Measurements from ENCODE around the gene PCDH17.

The PCDH17 gene

DNA sequence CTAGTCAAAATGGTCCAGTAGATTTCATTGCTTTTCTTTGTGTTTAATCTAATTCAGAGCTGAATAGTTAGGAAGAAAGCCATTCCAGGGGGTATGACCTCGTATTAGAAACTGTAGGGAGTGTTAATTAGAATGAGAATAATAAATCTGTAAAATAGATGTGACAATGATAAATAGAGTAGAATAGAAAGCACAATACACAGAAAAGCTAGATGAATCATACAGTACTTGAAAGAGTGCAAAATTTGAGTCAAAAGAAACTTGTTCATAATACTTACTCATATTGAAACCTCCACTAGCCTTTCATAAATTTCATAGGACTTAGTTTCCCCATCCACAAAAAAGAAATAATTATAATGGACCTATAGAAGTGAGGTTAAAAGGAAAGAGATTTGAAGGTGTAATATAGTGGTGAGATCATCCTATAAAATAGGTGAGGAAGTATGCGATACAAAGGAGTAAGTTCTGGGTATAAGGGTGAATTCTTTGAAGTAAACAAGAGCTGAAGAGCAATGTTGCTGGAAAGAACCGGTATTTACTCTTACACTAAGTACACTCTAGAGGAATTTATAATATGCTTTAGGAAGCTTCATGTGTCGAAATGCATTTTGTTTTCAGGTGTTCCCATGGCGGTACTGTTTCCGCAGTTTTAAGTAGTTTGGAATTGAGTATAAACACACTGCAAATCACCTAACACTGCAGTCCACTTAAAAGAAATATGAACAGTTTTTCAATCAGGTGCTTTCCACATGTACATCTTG is 21.9 kb downstream of the PCDH17 start:
- no peak overlapping the region for H3K4me3 ChIP-seq (ENCODE audit: low read depth, low read length)
- TF ChIP-seq, protein P1, sequence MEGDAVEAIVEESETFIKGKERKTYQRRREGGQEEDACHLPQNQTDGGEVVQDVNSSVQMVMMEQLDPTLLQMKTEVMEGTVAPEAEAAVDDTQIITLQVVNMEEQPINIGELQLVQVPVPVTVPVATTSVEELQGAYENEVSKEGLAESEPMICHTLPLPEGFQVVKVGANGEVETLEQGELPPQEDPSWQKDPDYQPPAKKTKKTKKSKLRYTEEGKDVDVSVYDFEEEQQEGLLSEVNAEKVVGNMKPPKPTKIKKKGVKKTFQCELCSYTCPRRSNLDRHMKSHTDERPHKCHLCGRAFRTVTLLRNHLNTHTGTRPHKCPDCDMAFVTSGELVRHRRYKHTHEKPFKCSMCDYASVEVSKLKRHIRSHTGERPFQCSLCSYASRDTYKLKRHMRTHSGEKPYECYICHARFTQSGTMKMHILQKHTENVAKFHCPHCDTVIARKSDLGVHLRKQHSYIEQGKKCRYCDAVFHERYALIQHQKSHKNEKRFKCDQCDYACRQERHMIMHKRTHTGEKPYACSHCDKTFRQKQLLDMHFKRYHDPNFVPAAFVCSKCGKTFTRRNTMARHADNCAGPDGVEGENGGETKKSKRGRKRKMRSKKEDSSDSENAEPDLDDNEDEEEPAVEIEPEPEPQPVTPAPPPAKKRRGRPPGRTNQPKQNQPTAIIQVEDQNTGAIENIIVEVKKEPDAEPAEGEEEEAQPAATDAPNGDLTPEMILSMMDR (IDR thresholded peaks at IDR 0.05; ENCODE audit: low read depth, low read length, missing control alignments) = no peak
- DNase-seq (ENCODE audit: low read depth) = no peak

DNA sequence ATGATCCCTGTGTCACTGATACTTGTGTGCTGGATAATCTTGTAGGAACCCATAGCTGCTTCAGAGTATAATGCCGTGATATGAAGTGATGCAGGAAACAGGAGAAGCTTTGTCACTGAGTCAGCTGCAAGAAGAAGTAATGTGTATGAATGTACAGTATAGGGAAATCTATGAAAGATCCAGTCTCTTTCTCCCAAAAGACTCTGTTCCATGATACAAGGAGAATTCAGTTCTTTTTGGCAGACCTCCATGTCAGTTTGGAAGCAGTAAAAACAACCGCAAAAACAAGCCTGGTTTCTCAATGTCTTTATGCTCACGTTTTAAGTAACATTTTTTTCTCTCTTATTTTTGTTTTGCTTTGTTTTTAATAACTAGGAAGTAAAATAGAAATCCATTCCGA is 33.9 kb downstream of the PCDH17 start:
- no peak for DNase-seq (ENCODE audit: low read depth)
- no peak overlapping the region for H3K4me3 ChIP-seq (ENCODE audit: low read depth, low read length)
- TF ChIP-seq, protein P1 (IDR thresholded peaks at IDR 0.05; ENCODE audit: low read depth, low read length, missing control alignments) = no peak

DNA sequence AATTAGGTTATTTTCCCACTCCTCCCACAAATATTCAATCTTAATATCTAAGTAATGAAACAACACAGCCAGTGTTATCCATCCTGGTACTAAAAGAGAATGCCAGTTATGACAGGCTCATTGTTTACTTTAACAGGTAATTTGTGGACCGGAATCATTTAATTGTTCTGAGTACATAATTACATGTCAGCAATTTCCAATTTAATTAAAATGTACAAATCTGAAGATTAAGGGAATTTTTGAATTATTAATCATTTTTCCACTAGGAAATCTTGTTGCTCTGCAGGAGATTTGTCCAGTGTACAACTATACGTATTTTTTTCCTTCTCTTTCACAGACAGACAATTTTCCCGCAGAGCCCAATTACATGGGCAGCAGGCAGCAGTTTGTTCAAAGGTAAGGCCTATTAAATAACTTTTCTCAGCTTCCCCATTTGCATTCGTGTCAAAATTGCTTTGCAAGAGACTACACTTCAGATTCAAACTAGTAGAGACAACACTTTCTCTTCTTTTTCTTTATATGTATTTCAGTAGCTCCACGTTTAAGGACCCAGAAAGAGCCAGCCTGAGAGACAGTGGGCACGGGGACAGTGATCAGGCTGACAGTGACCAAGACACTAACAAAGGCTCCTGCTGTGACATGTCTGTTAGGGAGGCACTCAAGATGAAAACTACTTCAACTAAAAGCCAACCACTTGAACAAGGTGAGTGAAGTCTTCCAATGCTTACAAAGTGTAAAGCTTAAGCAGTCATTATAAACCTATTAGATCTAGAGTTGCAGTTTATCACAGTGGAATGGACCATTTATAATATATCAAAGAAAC is 34.8 kb downstream of the PCDH17 start:
- TF ChIP-seq, protein P1 (IDR thresholded peaks at IDR 0.05; ENCODE audit: low read depth, low read length, missing control alignments) = no peak
- no peak for DNase-seq (ENCODE audit: low read depth)
- no peak overlapping the region for H3K4me3 ChIP-seq (ENCODE audit: low read depth, low read length)

DNA sequence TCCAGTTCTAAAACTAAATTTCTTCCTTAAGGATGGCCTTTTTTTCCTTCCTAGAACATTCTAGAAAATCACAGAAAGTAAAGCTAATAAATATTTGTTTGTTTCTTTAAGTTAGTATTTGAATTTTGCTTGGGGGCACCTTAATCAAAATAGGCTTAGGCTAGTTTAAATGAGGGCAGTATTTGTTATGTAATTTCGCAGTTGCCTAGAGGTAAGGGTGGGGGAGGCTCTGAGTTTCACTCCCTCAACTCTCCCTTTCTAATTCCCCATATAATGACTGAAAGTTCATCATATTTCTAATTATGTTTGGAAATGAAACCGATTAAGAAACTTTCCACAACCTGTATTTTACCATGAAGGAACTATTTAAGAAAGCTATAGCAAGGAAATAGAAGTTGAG is 40.6 kb downstream of the PCDH17 start:
- no peak for DNase-seq (ENCODE audit: low read depth)
- TF ChIP-seq, protein P1 (IDR thresholded peaks at IDR 0.05; ENCODE audit: low read depth, low read length, missing control alignments) = no peak
- no peak overlapping the region for H3K4me3 ChIP-seq (ENCODE audit: low read depth, low read length)

DNA sequence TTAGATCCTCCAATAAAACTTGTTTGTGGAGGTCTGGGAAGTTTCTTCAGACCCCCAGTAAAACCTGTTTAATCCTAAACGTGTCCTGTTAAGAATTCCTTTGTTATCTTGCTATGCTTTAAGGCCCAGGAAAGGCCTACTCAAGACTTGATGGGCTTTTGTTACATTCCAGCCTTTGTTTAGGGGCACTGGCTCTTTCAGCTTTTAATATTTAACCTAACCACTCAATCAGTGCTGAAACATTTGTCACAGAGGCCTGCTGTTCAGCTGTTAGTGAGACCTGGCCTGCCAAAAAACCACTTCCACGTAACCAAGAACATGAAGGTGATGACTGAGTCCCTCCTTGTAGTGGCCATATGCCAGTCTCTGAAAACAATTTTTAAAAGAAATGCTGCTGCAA is 41.7 kb downstream of the PCDH17 start:
- no peak for DNase-seq (ENCODE audit: low read depth)
- H3K4me3 ChIP-seq (ENCODE audit: low read depth, low read length) = no peak overlapping the region
- TF ChIP-seq, protein P1 (IDR thresholded peaks at IDR 0.05; ENCODE audit: low read depth, low read length, missing control alignments) = no peak

DNA sequence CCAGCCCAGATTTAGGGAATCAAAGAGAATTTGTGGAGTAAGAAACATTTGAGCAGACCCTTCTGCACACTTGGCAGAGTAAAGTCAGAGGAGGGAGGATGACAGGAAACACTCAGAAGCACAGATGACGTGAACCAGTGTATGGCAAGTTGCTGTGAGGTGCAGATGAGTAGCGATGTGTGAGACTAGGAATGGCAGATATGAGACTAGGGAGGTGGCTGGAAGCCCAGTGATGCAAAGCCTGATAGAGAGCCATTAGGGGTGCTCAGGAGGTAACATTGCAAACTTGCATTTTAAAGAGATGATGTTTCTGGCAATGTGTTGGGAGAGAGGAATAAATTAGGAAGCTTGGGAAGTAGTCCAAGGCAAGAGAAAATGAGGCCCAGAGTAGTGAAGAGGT is 44.0 kb downstream of the PCDH17 start:
- TF ChIP-seq, protein P1 (IDR thresholded peaks at IDR 0.05; ENCODE audit: low read depth, low read length, missing control alignments) = no peak
- no peak for DNase-seq (ENCODE audit: low read depth)
- H3K4me3 ChIP-seq (ENCODE audit: low read depth, low read length) = no peak overlapping the region
